GM12872 (cell line): ENCODE results near the gene RAP1A.

Source experiments
- TF ChIP-seq, protein P1 (sequence below): IDR thresholded peaks from 3 replicates; pipeline ENCODE4 v1.5.1; 2011; ENCODE audit warnings: low read depth, mild to moderate bottlenecking, low read length, moderate library complexity; ENCODE audit not compliant: insufficient read depth

The RAP1A gene

DNA sequence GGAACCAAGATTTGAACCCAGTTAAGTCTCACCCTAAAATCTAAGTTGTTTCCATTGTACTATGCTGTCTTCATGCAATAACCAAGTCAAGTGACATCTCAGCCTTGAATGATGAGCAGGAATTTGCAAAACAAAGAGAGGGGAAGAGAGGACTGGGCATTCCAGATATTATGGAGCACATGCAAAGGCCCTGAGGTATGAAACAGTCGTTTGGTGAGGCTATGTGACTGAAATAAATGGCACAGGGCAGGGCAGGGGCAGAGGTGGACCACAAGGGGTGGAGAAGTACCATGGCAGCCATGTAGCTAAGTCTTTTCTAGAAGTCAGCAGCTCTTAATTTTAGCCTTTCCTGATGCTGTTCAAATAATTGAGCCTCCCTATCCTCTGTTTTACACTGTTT is 37.6 kb upstream of the RAP1A start:
- TF ChIP-seq, protein P1, sequence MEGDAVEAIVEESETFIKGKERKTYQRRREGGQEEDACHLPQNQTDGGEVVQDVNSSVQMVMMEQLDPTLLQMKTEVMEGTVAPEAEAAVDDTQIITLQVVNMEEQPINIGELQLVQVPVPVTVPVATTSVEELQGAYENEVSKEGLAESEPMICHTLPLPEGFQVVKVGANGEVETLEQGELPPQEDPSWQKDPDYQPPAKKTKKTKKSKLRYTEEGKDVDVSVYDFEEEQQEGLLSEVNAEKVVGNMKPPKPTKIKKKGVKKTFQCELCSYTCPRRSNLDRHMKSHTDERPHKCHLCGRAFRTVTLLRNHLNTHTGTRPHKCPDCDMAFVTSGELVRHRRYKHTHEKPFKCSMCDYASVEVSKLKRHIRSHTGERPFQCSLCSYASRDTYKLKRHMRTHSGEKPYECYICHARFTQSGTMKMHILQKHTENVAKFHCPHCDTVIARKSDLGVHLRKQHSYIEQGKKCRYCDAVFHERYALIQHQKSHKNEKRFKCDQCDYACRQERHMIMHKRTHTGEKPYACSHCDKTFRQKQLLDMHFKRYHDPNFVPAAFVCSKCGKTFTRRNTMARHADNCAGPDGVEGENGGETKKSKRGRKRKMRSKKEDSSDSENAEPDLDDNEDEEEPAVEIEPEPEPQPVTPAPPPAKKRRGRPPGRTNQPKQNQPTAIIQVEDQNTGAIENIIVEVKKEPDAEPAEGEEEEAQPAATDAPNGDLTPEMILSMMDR = no peak

DNA sequence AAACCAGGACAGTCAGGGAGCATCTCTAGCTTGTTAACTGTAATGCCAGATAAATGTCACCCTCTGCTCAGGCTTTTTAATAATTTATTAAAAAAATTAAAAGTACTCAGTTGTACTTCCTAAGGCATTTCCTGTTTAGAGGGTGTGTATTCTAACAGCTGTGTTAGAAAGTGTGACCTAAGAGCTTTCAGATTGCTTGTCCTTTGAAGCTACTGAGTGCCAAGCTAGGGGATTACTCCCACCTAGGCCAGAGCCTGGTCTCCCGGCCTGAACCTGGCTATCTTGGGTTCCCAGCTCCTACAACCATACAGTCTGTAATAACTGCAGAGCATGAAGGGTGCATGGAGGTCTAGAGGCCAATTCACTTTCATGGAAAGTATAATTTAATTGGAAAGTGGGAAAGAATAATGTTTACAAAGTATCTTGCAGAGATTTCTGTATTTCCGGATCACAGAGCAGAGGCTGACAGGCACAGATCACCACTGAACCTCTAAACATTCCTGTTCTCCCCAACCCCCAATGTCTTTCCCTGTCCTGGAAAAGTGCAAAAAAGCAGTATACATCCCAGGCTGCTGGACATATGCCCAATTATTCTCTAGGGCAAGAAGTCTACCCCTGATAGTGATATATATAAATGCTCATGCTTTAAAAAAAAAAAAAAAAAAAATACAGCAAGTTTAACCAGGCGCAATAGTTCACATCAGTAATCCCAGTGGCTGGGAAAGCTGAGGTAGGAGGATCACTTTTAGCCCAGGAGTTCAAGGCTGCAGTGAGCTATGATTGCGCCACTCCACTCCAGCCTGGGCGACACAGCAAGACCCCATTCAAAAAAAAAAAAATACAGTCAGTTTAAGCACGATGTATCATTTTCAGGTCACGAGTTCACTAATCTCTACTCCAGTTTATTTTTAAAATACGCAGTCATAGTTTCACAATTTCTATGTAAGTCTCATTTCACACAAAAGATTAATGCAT is 36.7 kb upstream of the RAP1A start:
- TF ChIP-seq, protein P1 = no peak

DNA sequence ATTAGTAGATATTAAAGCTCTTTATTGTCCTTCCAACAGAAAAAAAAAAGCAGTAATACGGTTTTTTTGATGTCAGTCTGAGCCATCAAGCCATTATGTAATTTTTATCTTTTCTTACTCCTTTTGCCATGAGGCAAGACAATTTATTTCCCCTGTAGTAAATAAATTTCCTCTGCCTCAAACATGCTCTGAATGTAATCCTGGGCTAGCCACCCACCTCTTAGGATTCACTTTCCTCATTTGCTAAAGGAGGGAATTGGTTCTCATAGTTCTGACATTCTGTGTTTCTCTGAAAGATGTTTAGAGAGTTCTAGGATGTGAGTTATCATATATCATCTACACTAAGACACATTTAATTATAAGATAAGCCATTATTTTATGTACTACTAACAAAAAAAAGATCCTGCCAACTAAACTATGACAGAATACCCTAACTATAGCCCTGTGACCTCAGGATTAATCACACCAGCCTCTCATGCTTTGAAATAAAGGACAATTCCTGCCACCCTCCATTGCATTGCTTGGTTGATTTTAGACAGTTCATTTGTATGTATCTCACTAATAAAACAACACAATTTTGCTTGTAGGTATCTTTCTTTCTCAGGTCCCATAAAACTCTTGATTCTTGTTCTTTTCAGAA is 34.0 kb upstream of the RAP1A start:
- TF ChIP-seq, protein P1 = no peak

DNA sequence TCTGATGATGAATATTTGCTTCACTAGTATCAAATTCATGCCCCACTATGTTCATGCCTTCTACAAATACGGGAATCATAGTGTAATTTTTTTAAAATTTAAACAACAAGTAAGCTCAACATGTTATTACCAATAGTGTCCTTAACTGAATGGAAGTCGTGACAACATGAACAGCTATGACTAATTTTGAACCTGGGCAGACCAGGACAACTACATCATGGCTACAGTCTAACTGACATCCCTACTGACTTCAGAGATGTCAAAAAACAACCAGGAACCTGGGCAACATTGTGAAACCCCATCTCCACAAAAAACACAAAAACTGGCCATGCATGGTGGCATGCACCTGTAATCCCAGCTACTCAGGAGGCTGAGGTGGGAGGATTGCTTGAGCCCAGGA is 33.5 kb upstream of the RAP1A start:
- TF ChIP-seq, protein P1 = no peak

DNA sequence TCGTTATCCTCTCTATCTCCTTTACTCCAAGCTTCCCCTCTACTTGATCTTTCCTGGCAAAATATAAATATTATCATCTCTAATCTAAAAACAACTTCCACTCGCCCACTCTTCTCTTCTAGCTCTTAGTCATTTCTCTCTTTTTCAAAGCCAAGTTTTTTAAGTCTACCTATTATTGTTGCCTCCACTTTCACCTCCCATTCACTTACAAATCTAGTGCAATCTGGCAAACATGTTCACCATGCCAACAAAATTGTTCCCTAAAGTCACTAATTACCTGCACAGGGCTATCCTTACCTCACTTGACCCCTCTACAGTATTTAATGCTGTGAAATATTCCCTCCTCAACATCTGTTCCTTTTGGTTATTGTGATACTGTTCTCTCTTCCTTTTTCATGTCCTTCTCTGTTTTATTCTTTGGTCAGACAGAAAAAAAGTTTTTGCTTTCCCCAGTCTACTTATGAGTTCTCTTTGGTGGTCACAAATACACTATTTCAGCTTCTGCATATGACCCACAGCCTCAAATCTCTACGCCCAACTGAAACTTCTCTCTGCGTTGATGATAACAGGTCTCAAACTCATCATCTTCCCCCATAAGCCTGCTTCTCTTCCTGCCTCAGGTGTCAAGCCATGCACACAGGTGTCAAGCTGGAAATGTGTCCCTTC is 31.9 kb upstream of the RAP1A start:
- TF ChIP-seq, protein P1 = no peak

DNA sequence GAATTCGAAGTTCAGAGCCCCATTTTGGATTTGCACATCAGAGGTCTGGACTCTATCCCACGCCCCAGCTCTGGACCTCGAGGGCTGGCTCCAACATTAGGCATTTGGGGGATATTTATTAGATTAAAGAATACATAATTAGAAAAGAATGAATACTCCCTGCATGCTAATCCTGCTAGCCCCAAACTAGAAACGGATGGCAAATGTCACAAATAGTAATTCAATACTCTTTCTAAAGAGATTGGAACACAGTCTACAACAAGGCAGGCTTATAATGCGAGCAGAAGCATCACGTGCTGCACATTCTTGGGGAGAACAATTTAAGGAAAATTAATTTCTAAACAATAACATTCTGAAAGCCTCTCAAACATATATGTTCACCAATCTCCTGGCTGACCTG is 27.7 kb upstream of the RAP1A start:
- TF ChIP-seq, protein P1 = no peak
